DMS53 treated with DMSO at 0.1 percent for 48 hours (cell line): ENCODE measurements around the gene FAM186B.

Experiments used
- DNase-seq: peaks from one replicate; lab custom pipeline; 2025; ENCODE audit not compliant: unreplicated experiment; lab: John Stamatoyannopoulos, UW

FAM186B gene

DNA sequence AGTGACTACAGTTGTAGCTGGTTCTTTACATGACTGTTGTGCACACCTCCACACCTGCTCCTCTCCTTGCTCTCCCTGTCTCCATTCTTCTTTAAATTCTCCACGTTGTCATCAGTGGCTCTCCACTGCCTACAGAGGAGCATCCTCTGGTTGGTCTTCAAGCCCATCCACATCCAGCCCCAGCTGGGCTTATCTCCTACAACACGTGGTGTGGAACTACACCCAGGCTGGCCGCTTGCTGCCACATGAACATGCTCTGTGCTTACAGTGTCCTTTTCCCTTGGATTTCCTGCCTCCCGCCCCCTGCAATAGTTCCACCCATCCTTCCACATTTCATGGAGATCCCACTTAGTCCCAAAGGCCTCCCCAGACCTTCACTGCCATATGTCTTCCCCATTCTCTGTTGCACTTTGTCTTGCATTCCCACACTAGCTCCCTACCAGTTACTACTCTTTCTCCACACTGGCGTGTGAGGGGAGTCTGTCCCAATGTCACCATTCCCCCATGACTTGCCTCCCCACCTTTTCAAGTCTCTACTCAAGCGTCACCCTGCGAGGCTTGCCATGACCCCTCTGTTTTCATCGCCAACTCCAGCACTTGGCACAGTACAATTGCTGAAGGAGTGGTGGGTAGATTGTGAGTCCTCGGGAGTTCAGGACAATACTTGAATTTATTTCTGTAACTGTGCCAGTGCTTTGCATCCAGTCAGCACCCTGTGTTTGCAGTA lies 27.7 kb downstream of the FAM186B start:
- no peak for DNase-seq

DNA sequence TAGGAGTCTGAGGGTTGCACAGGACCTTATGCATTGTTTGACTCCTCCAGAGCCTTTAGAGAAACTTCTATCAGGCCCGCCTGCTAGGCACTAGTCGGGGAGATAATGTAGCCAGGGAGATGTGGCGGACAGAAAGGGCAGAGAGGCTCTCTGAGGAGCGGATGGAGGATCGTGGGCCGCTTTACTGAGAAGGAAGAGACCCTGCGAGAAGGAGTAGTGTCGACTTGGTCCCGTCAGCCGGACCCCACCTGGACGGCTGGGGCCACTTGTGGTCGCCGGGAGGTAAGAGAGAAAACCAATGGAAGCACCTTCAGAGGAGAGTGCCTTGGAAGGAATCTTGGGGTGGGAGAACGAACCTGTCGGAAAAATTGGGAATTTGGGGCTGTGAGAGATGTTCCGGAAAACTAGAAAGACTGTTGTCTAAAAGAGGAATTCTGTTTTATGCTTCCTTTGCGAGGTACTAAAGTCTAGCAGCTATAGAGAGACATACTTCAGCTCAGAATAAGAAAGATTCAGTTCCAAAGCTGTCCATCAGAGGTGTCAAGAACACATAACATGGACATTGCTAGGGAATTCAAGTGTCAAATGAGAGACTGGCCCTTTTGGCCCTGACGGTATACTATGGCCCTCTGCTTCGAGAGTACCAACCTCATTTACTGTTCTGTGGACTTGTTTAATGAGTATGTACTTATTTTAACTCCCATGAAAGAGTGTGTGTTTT lies 36.8 kb downstream of the FAM186B start:
- peak; percentile 64 for DNase-seq

DNA sequence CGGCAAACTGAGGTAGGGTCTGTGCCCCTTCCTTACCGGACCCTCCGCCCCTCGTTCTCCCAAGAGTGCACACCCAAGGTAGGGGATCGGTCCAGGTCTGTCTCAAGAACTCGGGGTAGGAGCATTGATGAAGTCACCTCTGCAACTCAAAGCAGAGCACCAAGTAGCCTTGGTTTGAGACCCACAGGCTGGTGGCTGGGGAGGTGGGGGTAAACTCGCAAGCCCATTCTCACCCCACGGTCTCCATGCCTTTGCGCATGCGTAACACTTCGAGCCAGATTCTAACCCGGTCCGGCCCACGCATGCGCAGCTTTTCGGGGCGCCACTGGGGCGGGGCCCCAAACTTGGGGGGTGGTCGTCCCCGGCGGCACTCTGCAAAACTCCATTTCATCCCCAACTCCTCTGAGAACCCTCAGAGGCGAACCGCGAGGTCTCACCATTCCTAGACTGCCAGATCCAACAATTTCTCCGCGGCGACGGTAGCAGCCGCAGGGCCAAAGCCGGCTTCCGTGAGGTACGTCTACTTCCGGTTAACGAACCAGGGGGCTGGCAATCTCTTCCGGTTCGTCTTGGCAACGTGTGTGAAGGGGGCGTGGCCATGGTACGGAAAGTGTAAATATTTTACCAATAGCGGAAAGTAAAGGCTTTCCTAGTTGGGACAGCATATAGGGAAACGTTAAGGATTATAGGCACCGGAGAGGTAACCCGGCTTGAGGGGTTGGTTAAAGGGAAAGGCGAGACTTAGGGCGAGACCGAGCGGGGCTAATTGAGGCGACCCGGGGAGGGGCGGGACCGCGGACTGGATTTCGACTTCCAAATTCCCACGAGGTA lies 37.6 kb downstream of the FAM186B start, which contains the start of gene MCRS1:
TSS of gene MCRS1 (minus strand) at position 532 of the 831 bp plus-strand sequence. CDS start 1,411 bp downstream, outside the sequence.
- DNase-seq, result peak; percentile 84

DNA sequence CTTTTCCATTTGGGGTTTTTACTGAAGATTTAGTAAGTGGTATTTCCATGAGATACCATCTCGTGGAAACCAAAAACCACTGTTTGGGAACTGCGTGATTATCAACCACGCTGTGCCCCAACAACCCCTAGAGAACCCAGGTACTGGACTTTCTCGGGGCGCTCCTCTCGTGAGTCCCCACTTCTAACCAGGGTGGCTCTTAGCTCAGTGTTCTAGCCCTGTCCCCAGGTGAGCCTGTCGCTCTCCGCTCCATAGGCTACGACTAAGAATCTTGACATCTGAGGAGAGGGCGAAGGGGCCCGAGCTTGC lies 38.2 kb downstream of the FAM186B start:
- no peak for DNase-seq

DNA sequence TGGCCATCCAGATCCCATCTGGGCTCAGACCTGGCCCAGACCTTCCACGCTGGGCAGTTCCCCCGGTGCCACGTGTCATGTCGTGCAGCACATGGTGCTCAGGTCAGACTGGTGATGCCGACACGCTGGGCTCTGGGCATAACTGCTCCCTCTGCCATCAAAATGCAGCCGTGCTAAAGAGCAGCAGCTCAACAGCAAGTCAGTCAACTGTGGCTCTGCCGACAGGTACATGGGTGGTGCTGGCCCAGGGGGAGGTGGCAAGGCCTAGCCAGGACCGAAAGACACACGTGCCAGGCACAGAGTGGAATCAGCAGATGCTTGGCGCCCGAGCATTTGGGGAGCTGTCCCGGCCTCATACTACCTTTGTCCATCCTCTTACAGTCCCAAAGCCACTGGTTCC lies 39.1 kb downstream of the FAM186B start:
- no peak for DNase-seq

DNA sequence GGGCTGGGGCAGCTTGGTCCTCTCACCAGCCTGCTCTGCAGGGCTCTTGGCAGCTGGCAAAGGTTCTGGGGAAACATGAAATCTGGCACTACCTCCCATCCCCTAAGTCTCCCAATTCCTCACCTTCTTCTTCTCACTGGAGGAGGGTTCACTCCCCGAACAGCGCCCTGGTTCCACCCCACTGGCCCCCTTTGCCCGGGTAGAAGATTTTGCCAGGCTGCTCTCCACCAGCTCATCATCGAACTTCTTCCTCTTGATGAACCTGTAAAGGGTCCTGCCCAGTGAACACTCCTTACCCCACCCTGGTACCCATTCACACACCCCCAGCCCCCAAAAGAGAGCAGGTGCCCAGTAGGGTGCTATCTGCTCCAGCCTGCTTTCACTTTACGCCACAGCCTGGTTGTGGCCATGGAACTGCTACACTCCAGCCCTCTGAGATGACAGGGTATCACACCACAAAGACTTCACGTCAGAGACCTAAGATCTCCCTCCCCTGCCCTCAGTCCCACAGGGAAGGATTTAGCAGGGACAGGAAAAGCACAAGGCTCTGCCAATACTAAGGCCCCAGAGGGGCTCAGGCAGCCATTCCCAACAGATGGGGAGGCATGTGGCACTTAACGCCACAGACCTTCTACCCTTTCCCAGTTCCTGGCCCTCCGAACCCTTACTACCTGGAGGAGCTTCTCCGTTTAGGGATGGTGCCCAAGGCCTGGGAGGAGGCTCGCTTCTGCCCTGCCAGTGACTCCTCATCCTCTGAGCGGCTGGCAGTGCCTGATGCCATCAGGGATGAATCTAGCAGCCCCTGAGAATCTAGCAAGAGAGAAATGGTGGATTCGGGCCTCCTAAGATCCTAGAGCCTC lies 39.8 kb downstream of the FAM186B start:
- DNase-seq, result no peak

DNA sequence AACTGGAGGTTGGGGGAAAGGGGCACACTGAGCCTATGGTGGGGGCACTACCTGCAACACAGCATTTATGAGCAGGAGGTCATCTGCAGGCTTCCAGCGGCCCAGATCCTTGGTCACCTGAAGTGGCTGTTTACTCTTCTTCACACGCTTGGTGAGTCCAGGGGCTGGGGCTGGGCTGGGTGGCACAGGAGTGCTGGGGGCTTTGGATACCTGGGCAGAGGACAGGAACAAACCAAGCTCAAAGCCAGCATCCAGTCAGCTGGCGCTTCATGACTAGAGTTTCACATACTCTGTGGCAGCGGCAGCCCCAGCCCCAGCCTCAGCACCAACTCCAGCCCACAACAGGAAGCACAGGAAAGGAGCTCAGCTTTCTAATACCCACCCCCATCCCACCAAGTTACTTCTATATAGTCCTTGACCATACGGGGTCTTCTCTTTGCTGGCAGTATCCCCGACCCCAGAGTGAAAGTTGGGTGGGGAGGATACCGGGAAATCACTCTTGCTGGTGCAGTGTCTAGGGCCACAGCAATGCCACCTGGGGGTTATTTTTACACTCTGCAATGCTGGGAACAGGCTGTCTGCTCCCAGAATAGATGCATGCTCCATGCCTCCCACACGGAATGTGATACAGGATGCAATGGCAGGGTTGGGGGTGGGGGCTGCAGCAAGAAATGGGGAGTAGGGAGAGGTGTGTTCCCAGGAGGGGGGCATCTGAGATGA lies 40.6 kb downstream of the FAM186B start:
- no peak for DNase-seq

DNA sequence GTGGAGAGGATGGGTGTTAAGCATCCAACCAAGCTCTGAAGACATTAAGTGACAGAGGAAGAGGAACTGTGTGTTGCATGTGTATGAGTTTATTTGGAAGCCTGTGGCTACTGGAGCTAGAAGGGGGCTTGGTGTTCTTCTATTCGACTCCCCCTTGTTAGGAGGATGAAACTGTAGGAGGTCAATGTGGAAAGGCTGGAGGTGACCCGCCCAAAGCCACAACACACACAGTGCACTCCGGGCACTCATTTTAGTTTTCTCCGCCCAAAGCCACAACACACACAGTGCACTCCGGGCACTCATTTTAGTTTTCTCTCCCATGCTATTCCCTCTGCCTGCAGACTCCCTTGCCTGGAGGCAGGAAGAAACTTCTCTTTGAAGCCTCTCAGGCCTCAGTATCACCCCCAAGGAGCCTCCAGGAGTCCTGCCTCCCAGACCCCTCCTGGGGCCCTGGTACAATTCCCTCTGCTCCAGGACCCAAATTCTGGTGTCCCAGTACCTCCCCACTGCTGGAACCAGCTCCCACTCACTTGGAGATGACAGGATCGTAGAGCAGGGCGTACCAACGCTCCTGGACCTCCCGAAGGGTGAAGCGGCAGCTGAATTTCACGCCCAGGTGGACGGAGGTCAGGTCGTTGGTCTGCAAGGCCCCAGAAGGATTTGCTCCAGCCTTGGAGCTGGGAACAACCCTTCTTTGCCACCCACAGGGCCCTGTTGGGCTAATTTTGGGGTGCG lies 41.3 kb downstream of the FAM186B start:
- DNase-seq, result no peak

DNA sequence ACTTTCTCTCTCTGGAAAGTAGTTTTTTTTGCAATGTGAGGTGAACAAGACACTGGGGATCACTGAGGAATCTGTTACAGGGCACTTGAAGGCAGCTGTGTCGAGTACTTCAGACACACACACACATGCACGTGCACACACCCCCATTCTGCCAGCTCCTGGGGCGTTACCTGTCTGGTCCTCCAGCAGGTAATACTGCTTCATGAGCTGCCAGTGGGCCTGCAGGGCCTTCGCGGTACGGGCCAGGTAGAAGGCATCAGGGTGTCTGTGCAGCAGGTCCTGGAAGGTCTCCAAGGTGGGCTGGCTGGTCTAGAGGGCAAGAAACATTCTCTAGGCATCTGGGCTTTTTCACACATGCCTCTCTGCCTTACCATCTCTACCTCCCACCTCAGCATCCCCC lies 42.6 kb downstream of the FAM186B start:
- no peak for DNase-seq

DNA sequence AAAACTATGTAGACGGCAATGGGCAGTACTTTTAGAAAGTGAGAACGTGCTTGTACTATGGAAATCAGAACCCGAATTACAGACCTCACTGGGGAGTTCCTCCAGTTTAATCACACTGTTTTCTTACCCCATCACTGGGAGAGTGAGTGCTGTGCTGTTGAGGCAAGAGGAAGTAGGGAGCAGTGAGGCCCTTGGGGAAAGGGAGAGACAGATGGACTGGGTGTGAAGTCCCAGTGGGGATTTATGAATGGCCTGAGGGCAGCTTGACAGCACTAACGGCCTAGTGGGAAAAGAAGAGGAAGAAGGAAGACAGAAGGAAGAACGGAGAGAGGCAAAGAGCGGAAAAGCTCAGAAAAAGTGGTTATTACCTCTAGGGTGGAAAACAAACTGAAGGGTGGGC lies 43.2 kb downstream of the FAM186B start:
- no peak for DNase-seq

DNA sequence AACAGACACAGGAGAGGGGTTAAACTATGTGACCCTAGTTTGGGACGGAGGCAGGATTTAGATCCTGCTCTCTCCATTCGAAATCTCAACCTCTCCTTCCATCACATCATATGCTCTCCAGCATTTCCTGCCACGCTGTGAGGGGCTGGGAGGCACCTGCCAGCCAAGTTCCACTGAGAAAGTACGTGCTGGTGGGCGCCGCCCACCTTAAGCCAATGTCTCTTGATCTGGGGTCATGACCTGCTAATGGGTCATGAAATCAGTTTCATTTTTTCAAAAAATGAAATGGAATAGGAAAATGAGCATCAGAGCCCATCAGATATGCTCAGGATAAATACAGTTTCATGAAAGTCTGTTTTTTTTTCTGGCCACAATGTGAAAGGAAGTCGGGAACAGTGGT lies 44.7 kb downstream of the FAM186B start:
- DNase-seq, result no peak

DNA sequence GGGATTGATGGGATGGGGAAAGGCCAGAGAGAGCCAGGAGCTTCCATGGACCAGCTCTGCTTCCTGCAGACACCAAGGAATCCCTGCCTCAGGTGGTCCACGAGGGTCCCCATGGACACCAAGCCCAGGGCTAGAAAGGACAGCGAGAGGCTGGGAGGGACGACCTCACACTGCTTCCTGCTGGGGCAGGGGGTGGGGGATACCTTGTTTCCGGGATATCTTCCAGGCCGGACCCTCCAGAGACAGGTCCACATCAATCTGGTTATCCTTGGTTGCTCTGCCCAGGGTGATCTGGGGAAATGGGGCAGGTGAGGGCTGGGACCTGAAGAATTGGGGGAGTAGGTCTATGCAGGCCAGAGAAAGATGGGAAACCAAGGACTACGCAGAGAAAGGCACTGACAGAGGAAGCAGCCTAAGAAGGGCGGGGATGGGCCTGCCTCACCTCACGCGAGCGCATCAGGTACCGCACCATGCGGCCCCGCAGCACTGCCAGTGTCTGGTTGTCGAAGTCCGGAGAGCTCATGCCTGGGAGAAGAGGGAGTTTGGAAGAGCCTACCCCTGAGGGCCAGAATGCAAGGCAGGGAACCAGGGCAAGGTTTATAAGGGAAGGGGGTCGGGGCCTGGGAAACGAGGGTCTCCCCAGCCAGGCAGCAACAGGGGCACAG lies 46.3 kb downstream of the FAM186B start:
- no peak for DNase-seq

DNA sequence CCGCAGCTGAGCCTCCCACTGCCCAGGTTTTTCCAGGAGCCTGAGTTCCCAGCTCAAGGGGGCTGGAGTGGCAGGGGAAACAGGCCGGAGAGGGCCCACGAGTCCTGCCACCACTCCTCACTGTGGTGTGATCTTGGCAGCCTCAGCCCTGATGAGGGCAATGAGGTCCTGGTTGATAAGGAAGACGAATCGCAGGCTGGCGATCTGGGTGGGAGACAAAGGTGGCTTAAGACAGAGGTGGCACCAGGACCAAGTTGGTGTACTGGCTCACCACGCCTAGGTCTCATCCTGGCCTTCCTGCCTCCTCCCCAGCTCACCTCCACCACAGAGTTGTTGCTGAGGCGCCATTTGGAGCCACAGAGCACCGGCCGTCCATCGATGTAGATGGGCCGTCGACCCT lies 46.9 kb downstream of the FAM186B start:
- DNase-seq, result no peak

DNA sequence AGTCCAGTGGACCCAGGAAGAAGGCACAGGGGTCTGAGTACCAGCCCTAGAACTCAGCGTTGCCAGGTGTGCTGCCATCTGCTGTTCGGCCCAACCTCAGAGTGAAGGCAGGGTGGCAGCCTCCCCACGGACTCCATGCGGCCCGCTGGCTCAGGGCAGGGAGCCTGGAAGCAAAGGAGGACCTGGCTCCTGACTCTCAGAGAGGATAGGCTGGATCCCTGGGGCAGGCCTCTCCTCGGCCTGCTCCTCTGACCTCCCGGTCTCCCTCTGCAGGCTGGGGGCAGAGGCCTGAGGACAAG lies 47.6 kb downstream of the FAM186B start:
- no peak for DNase-seq

DNA sequence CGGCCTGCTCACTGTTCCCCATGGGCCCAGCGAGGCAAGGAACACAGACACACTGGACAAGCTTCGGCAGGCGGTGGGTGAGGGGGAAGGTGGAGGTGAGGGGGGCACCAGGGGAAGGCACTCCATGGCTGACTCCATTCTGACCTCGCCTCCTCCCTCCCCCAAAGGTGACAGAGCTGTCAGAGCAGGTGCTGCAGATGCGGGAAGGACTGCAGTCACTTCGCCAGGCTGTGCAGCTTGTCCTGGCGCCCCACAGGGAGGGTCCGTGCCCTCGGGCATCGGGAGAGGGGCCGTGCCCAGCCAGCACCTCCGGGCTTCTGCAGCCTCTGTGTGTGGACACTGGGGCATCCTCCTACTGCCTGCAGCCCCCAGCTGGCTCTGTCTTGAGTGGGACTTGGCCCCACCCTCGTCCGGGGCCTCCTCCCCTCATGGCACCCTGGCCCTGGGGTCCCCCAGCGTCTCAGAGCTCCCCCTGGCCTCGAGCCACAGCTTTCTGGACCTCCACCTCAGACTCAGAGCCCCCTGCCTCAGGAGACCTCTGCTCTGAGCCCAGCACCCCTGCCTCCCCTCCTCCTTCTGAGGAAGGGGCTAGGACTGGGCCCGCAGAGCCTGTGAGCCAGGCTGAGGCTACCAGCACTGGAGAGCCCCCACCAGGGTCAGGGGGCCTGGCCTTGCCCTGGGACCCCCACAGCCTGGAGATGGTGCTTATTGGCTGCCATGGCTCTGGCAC lies 48.1 kb downstream of the FAM186B start:
- DNase-seq, result no peak

DNA sequence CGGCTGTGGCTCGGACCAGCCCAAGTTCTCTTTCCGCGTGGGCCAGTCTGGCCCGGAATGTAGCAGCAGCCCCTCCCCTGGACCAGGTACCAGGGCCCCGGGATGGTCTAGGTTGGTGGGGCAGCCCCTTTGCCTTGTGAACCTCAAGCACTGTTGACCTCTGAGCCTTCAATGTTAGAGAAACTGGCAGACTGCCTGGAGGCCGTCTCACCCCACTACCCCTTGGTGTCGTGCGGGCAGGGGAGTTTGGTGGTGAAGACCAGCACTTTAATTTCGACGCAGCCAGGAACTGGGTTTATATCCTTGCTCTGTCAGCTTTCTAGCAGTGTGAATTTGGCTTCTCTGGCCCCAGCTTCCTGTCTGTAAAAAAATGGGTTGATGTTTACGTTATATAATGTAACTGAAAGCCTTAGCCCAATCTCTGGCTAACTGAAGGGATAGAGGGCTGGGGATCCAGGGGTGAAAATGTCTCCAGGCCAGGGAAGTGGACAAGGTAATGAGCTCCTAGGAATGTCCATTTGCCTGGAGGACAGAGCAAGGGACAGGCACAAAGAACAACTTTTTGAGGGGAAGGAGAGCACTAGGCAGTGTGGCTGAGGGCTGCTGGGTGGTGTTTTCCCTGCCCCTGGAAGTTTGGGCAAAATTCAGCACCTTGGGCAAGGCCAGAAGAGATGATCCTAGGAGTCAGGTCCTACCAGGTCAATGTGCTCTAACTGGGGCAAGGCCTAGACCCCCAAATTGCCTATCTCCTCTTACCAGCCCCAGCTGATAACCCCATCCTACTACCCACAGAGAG lies 48.9 kb downstream of the FAM186B start:
- DNase-seq, result no peak

DNA sequence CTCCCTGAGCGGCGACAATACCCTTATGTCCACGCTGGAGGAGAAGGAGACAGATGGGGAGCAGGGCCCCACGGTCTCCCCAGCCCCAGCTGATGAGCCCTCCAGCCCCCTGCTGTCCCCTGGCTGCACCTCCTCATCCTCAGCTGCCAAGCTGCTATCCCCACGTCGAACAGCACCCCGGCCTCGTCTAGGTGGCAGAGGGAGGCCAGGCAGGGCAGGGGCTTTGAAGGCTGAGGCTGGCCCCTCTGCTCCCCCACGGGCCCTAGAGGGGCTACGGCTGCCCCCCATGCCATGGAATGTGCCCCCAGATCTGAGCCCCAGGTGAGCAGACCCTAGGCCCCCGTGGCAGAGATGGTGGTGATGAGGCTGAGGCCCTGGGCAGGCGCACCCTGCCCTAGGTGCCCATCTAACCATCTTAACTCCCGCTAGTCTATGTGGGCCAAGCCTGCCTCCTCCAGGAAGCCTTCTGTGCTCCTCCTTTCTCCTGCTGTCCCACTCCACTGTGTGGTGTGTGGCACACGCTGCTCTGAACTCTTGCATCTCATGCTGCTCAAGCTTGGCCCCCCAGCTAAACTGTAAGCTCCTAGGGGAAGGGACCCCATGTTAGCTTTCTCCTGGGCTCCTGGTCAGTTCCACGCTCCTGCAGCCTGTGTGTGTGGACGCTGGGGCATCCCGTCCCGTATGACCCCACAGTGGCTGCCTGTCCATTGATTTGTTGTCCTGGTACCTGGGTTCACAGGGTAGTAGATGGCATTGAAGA lies 49.6 kb downstream of the FAM186B start:
- DNase-seq, result no peak
